Prostate gland (tissue), 2 donors: ENCODE results near the gene SLC2A6.

Source experiments
- POLR2A ChIP-seq: fragments of 450-650 bp; IDR thresholded peaks from one replicate; pipeline ENCODE4 v1.6.1; 2016; ENCODE audit warnings: antibody characterized with exemption, mild to moderate bottlenecking
- POLR2AphosphoS5 ChIP-seq: sonication (generic); formaldehyde crosslinking; IDR thresholded peaks from one replicate; pipeline ENCODE4 v1.6.1; 2017; ENCODE audit warnings: antibody characterized with exemption
- TF ChIP-seq, protein P1 (sequence below), 4 experiments: fragments of 200-600 bp in 2 of 4; fragments of 450-650 bp in 2 of 4; sonication (generic) in 2 of 4; IDR thresholded peaks; 1 replicate in 3 of 4; 2 replicates in 1 of 4; pipeline ENCODE4 v1.5.1; 2016 to 2019; ENCODE audit warnings: antibody characterized with exemption in 4 of 4, mild to moderate bottlenecking in 2 of 4, moderate library complexity in 2 of 4

DNA sequence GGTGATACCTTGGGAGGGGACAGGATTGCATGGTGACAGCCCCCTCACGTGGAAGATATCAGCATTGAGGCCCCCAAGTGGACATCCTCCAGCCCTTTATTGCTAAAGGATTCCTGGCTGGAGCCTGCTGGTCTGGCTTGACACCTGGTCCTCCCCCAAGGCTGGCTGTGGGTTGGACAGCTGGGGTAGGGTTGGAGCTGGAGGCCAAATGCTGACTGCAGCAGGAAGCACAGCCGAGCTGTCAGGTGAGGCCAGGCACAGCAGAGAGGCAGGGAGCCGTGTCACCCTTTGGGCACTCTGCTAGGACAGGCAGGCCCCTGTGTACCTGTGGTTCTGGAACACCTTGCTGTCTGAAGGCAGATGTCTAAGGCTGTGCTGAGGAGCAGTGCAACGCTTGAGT is 16.9 kb downstream of the SLC2A6 start:
- TF ChIP-seq, protein P1, sequence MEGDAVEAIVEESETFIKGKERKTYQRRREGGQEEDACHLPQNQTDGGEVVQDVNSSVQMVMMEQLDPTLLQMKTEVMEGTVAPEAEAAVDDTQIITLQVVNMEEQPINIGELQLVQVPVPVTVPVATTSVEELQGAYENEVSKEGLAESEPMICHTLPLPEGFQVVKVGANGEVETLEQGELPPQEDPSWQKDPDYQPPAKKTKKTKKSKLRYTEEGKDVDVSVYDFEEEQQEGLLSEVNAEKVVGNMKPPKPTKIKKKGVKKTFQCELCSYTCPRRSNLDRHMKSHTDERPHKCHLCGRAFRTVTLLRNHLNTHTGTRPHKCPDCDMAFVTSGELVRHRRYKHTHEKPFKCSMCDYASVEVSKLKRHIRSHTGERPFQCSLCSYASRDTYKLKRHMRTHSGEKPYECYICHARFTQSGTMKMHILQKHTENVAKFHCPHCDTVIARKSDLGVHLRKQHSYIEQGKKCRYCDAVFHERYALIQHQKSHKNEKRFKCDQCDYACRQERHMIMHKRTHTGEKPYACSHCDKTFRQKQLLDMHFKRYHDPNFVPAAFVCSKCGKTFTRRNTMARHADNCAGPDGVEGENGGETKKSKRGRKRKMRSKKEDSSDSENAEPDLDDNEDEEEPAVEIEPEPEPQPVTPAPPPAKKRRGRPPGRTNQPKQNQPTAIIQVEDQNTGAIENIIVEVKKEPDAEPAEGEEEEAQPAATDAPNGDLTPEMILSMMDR (IDR thresholded peaks at IDR 0.05), result no peak
- TF ChIP-seq POLR2AphosphoS5 (no peak), POLR2A (no peak)
